Calu3 (cell line): ENCODE results near the gene NLK. TPM values are rescaled to one million over a fixed set of nuclear protein-coding genes. Genes with fewer than 3 reads are reported as not detected.

Source experiments
- total RNA-seq: library from RNA; stranded (reverse); gene quantifications from 2 replicates; pipeline ENCODE4 v1.2.3, GENCODE V29; 2022

Gene NLK
- total RNA-seq, 1 experiment from 2014 or later, result 20.4 TPM

Other genes with a start within 250 kb of the NLK start
- not detected in 2 replicates for gene NOS2, start 242.1 kb upstream of the NLK start, total RNA-seq
- gene LYRM9, start 149.3 kb upstream of the NLK start, total RNA-seq, result 1.5 and 1.7 TPM in 2 replicates